Body of pancreas (tissue), 4 donors: ENCODE measurements around the gene ST6GALNAC3.
"Not testable (repeated sequence)": the region's sequence is repeated elsewhere in the genome, so short reads cannot be mapped to it uniquely, and the experiment has no call there.

Experiments used
- POLR2A ChIP-seq, 3 donors: fragments of 450-650 bp; IDR thresholded peaks; one replicate each; pipeline ENCODE4 v1.6.1; 2016; ENCODE audit warnings: antibody characterized with exemption in 3 of 3, mild to moderate bottlenecking in 2 of 3
- TF ChIP-seq, protein P1 (sequence below), 7 experiments: fragments of 450-650 bp in 4 of 7; fragments of 200-600 bp in 3 of 7; sonication (generic) in 3 of 7; IDR thresholded peaks; one replicate each; pipeline ENCODE4 v1.5.1; 2016 to 2019; ENCODE audit warnings: antibody characterized with exemption in 7 of 7

DNA sequence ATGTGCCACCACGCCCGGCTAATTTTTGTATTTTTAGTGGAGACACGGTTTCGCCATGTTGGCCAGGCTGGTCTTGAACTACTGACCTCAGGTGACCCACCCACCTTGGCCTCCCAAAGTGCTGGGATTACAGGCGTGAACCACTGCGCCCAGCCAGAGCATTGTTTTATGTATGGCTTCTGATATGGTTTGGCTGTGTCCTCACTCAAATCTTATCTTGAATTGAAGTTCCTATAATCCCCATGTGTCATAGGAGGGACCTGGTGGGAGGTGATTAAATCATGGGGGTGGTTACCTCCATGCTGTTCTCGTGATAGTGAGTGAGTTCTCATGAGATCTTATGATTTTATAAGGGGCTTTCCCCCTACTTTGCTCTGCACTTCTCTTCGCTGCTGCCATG is 22.5 kb downstream of the ST6GALNAC3 start:
- not testable (repeated sequence) for TF ChIP-seq POLR2A (IDR thresholded peaks at IDR 0.05)
- TF ChIP-seq, protein P1, sequence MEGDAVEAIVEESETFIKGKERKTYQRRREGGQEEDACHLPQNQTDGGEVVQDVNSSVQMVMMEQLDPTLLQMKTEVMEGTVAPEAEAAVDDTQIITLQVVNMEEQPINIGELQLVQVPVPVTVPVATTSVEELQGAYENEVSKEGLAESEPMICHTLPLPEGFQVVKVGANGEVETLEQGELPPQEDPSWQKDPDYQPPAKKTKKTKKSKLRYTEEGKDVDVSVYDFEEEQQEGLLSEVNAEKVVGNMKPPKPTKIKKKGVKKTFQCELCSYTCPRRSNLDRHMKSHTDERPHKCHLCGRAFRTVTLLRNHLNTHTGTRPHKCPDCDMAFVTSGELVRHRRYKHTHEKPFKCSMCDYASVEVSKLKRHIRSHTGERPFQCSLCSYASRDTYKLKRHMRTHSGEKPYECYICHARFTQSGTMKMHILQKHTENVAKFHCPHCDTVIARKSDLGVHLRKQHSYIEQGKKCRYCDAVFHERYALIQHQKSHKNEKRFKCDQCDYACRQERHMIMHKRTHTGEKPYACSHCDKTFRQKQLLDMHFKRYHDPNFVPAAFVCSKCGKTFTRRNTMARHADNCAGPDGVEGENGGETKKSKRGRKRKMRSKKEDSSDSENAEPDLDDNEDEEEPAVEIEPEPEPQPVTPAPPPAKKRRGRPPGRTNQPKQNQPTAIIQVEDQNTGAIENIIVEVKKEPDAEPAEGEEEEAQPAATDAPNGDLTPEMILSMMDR (IDR thresholded peaks at IDR 0.05), result not testable (repeated sequence)
